Stimulated activated CD4-positive, alpha-beta T cell treated with anti-CD3 and anti-CD28 coated beads, Interleukin-2, amount 100 ng/mL, for 4 hours (primary cell): ENCODE data around the gene CLCN5.

ENCODE experiments used
- DNase-seq: peaks from one replicate; pipeline ENCODE4 v3.0.0-alpha.2; 2020; ENCODE audit warnings: low read depth

Gene CLCN5

GRCh38 chrX:49922291-49923241 is at the start of gene CLCN5:
Gene CLCN5 (plus strand): TSS chrX:49922596. CDS start chrX:49925299, 2,703 bp downstream.
- peak; percentile 89 for DNase-seq

- DNase-seq = peak; percentile 9
Measured at GRCh38 chrX:49876750-49877149, 45.6 kb upstream of the CLCN5 start.

- DNase-seq = no peak
Measured at GRCh38 chrX:49877397-49878101, 44.8 kb upstream of the CLCN5 start.

- no peak for DNase-seq
Measured at GRCh38 chrX:49878128-49878833, 44.1 kb upstream of the CLCN5 start.

DNA sequence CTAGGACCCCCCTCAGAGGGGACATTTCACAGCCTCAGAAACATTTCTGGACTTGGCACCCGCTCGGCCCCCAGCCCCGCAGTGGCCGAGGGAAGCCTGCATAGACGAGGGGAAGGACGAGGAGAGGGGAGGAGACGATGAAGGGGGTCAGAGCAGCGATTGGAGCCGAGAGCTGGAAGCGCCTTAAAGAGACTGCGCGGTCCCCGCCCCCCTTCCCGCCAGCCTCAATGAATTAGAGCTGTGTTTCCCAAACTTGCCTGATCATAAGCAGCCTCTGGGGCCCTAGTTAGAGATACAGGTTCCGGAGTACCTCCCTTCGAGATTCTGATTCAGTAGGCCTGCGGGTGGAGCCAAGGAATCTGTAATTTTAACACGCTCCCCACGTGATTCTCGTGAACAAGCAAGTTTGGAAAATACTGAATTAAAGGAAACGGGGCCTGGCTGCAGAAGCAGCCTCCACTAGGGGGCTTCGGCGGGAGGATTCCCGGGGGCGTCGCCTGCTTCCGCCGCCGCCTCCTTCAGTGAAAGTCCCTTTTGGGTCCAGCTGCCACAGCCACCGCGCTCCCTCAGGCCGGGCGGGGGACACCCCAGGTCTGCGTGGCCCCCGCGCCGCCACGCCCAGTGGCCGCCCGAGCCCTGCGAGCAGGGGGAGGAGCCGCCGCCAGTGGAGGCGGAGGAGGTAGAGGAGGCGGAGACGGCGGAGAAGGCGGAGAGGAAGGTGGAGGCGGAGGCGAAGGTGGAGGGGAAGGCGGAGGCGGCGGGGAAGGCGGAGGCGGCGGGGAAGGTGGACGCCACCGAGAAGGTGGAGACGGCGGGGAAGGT is 43.4 kb upstream of the CLCN5 start, which contains the start of gene USP27X:
TSS of gene USP27X (plus strand) at position 651 of the 822 bp plus-strand sequence. CDS start 824 bp downstream, outside the sequence.
- DNase-seq = peak; percentile 76

- DNase-seq = no peak
Measured at GRCh38 chrX:49879656-49880277, 42.6 kb upstream of the CLCN5 start.

DNA sequence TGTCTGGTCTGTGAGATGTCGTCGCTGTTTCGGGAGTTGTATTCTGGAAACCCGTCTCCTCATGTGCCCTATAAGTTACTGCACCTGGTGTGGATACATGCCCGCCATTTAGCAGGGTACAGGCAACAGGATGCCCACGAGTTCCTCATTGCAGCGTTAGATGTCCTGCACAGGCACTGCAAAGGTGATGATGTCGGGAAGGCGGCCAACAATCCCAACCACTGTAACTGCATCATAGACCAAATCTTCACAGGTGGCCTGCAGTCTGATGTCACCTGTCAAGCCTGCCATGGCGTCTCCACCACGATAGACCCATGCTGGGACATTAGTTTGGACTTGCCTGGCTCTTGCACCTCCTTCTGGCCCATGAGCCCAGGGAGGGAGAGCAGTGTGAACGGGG is 41.7 kb upstream of the CLCN5 start:
- DNase-seq = no peak

- DNase-seq = peak; percentile 42
Measured at GRCh38 chrX:49884290-49884862, 38.0 kb upstream of the CLCN5 start.

- no peak for DNase-seq
Measured at GRCh38 chrX:49892542-49892941, 29.9 kb upstream of the CLCN5 start.

DNA sequence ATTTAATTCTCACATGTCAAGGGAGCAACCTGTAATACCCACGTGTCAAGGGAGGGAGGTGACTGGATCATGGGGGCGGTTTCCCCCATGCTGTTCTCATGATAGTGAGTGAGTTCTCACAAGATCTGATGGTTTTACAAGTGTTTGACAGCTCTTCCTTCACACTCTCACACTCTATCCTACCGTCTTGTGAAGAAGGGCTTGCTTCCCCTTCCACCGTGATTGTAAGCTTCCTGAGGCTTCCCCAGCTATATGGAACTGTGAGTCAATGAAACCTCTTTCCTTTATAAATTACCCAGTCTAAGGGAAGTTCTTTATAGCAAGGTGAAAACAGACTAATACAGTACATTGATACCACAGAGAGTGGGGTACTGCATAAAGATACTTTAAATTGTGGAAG is 25.4 kb upstream of the CLCN5 start:
- DNase-seq = no peak

GRCh38 chrX:49901048-49901447 is 21.3 kb upstream of the CLCN5 start:
- no peak for DNase-seq

DNA sequence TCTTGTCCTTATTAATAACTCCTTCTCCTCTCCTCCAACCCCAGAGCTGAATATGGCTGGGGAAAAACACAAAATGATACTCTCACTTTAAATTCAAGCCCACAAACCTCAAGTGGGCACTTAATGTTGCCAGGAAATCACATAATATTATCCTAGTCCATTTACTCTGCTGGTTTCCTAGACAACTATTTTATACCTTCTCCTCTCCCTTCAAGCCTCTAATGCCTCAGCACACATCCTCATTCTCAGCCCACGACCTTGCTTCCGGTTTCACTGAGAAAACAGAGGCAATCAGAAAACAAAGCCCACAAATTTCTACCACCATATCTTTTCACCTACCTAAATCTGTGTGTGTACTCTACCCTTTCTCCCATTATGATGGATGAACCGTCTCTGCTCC is 12.1 kb upstream of the CLCN5 start:
- no peak for DNase-seq

GRCh38 chrX:49912086-49912485 is 10.3 kb upstream of the CLCN5 start:
- no peak for DNase-seq

DNA sequence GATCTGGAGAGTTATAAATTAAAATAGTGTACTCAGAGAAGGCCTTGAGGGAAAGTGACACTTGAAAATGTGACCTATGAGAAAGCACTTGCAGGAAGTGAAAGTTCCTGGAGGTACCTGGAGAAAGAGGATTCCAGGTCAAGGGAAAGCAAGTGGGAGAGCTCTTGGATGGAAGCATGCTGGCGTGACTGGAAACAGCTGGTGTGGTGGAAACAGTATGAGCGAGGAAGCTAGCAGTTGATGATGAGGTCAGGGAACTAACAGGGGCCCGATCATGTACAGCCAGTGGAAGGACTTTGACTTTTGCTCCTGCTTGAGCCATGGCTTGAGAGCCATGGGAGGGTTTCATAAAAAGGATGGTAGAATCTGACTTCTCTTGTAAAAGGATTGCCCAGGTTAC is 9.5 kb upstream of the CLCN5 start:
- DNase-seq = no peak

- DNase-seq = peak; percentile 33
Measured at GRCh38 chrX:49915361-49916222, 6.8 kb upstream of the CLCN5 start.

- DNase-seq = no peak
Measured at GRCh38 chrX:49919617-49920016, 2.8 kb upstream of the CLCN5 start.

DNA sequence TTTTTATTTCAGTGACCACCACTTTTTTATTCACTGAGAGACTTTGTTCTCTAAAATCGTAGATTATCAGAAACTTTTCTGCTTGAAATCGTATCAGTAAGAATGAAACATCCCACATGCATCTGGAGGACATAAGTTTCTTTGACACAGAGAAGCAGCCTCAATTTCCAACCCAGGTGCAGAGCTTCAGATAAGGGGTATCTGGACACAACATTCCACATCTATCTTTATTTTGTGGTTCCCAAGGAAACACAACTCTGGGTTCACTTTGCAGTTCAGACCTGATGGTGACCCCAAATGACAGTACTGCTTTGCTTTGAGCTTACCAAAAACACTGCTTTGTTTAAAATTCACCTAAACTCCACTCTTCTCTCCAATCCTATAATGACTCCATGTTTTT is 1.3 kb upstream of the CLCN5 start:
- no peak for DNase-seq

- DNase-seq = no peak
Measured at GRCh38 chrX:49925176-49925575, 2.8 kb downstream of the CLCN5 start.

- no peak for DNase-seq
Measured at GRCh38 chrX:49930039-49930438, 7.6 kb downstream of the CLCN5 start.

DNA sequence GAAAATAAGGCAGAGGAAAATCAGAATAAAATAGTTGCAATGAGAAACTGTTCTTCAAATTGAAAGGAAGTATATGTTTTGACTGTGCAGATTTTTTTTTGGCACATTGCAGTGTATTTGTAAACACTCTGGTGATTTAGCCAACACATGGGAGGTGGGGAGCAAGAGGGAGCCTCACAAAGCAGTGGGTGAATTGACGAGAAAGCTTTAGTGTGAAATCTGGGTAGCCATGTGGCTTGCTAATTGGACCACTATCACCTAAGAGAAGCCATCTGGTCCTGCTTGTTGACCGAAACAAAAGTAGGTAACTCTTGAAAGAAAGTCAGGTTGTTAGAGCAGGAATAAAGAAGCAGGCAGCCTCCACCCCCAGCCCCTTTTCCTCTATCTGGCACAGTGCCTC is 10.4 kb downstream of the CLCN5 start:
- DNase-seq = no peak
